Adipose tissue (tissue), 3 donors: ENCODE data around the gene SHISA7. TPM values are rescaled to one million over a fixed set of nuclear protein-coding genes. Genes with fewer than 3 reads are reported as not detected.

Source experiments
- H3K27ac ChIP-seq: one replicate; pipeline ENCODE4 v1.5.1; 2013; ENCODE audit warnings: low read depth, low read length
- WGBS, 3 donors: extraction: QIAGEN DNeasy Blood & Tissue Kit; methylation state at CpG; one replicate each; pipeline ENCODE4 v1.1.7; 2013; 5-methylcytosine and 5-hydroxymethylcytosine counted together
- polyA plus RNA-seq, 3 donors: library from polyadenylated mRNA; stranded (reverse); fragments of 200-250 nt; gene quantifications; one replicate each; pipeline ENCODE4 v1.2.3, GENCODE V29; 2013
- donor health status: healthy with polysubstance abuse.
- donor health status: Bipolar disorder and iron deficiency.
- donor health status: healthy.

Gene SHISA7
- polyA plus RNA-seq, 3 donors: 0.07 to 0.11 TPM; not detected in 1

DNA sequence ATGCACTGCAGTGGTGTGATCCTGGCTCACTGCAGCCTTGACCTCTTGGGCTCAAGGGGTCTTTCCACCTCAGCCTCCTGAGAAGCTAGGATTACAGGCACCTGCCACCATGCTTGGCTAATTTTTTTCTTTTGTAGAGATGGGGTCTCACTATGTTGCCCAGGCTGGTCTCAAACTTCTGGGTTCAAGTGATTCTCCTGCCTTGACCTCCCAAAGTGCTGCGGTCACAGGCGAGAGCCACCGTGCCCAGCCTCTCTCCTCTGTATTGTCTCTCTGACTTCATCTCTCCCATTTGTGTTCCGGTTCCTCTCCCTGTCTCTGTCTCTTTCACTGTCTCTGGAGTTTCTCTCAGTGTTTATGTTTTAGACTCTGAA is 23.1 kb upstream of the SHISA7 start:
- 88 to 96% (median 90%) methylated on average over 4 of the region's 4 CpGs for WGBS, 3 donors
- no peak overlapping the region for H3K27ac ChIP-seq

DNA sequence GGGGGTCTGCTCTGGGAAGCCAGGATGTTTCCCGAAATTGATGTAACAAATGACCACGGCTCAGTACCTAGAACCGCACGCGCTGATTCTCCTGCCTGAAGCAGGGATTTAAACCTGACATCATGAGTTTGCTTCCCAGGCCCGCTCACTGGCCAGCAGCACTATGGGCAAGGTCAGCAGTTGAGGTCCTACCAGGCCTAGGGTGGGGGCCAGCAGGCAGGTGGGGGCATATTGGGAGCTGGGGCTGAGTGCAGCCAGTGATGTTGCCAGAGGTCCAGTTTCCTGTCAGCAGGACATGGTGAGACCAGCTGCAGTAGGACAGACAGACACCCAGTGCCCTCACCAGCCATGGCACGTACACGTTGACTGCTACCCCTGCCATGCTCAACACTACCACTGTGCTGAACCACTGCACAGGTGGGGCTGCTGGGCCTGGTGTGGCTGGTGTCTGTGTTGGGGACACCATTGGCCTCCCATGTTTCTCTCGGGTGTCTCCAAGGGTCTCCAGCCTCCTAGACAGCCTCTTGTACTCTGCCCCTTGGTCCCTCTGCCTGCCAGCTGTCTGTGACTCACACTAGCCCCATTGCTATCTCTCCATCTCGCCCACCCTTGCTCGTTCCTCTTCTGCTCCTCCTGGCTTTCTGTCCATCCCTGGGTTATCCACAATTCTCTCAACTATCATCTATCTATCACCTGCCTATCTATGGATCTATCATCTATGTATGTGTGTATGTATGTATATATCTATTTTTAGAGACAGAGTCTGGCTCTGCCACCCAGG is 22.6 kb upstream of the SHISA7 start:
- no peak overlapping the region for H3K27ac ChIP-seq
- 74 to 85% (median 82%) methylated on average over 11 of the region's 11 CpGs for WGBS, 3 donors

DNA sequence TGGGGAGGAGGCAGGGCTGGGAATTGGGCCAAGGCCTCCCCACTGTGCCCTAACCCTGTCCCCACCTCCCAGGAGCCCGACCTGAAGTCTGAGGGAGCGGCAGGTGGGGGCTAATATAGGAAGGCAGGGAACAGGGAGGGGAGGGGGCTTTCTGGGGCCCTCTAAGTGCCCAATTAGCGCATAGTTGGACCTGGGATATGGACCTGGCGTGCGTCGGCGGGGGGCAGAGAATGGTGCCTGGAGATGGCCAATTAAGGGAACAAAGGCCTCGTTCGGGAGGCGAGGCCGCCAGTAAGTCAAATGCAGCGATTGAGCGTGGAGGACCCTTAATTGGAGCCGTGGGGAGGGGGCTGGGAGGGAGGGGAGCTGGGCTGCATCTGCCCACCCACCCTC is 21.6 kb upstream of the SHISA7 start, which contains the start of gene C19orf85:
C19orf85 (minus strand) TSS at position 90 of the 393 bp plus-strand sequence. CDS start 197 bp downstream, outside the sequence.
- H3K27ac ChIP-seq: no peak within 1 kb of the TSS
- WGBS, 3 donors: 61 to 79% (median 71%) methylated on average over 14 of the region's 14 CpGs

DNA sequence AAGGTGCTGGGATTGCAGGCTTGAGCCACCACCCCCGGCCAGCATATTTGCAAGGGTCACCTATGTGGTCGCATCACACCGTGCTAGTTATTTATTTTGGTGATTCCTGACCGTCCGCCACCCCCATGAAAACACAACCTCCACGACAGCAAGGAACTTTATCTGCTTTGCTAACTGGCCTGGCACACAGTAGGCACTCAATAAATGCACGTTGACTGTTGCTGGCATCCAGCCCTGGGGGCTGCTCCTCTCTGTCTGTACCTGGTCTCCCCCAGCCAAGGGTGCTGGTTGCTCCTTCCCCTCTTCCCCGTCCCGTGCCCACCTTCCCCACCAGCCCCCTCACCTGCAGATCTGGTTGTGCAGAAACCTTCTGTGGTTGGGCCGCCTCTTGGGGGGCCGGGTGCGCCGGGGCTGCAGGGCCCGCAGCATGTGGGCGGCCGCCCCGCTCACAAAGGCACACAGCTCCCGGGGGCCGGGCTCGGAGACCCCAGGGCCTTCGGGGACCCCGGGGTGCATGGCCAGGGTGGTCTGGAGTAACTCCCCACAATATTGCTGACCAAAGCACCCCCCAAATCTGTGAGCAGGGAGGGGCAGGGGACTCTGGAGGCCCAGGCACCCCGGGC is 21.1 kb upstream of the SHISA7 start:
- no peak overlapping the region for H3K27ac ChIP-seq
- WGBS, 3 donors: 70 to 78% (median 77%) methylated on average over 23 of the region's 23 CpGs

DNA sequence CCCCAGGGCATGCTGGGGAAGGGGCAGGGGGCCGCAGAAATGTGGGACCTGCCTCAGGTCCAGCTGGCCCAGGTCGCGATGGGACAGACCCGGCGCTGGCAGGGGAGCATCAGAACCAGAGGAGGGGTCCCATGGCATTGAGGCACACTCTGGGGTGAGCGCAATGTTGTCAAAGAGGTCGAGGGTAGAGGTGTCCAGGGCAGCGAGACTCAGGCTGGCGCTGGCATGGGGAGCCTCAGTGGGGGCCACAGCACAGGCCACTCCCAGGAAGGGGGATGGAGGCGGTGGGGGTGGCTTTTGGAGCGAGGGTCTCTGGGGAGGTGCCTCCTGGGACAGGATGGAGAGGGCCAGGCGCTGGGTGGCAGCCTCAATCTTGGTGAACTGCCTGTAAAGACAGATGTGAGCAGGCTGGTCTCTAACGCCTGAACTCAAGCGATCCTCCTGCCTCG is 20.5 kb upstream of the SHISA7 start:
- WGBS, 3 donors: 69 to 78% (median 75%) methylated on average over 14 to 15 of the region's 15 CpGs
- H3K27ac ChIP-seq: no peak overlapping the region

DNA sequence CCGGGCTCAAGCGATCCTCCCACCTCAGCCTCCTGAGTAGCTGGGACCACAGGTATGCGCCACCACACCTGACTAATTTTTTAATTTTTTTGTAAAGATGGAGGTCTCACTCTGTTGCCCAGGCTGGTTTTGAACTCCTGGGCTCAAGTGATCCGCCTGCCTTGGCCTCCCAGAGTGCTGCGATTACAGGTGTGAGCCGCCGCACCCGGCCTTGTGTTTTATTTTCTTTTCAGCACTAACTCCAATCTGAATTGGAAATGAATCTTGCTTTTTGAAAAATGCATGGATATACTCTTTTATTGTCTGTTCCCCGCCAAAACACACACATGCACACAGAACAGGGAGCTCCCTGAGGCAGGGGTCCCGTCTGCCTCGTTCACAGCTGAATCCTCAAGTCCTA is 19.6 kb upstream of the SHISA7 start:
- 80 to 88% (median 86%) methylated on average over 11 of the region's 11 CpGs for WGBS, 3 donors
- H3K27ac ChIP-seq: no peak overlapping the region

DNA sequence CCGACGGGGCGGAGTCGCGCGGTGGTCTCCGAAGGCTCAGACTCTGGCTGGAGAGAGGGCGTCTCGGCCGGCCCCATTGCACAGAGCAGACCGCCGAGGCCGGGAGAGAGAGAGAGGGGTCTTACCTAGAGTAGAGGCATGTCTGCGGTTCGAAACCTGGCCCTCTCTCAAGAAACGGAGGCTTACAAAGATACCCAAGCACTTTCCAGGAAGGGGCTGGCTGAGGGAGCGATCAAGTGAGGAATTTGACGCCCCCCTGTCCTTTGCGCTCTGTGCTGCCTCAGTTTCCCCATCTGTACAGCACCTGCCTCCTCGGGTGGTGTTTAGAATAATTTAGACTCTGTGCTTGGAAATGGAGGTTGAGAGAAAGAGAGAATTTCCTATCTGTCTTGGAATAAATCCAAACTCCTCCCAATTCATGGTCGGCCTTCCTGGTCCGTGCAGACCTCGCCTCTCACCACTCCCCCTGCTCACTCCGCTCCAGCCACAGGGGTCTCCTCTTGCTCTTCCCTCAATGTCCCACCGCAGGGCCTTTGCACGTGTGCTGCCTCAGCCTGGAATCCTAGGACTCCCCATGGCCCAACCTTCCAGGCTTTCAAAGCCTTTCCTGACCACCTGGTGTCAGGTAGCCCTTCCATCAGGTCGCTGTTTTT is 19.0 kb upstream of the SHISA7 start:
- no peak overlapping the region for H3K27ac ChIP-seq
- 8 to 12% (median 11%) methylated on average over 27 of the region's 27 CpGs for WGBS, 3 donors

DNA sequence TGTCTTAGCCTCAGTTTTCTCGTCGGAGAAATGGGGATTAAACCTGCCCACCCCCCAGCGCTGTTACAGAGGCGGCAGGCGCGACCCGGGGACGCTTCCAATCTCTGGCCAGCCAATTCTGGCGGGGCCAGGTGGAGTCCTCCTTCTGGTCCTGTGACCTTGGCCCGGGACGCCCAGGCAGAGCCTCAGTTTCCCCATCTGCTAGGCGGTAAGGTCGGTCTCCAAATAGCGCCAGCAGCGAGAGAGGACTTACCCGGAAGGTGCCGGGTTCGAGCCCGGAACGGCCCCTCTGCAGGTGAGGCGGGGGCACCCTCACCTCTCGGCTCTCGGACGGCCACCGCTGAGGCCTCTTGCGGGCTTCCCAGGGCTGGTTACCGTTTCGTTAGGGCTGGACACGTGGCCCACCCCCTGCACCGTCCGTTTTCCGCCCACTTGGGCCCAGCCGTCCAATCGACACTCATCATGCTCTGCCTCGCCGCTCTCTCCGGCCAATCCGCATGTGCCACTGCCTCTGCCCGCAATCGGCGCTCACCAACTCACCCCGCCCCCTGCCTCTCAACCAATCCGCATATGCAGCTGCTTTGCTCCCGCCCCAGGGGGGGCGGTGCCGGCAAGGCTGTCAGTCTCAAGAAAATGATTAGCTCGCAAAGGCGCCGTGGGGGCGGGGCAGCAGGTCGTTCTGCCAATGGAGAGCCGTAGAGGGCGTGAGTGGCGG is 18.3 kb upstream of the SHISA7 start, which contains the start of gene ISOC2:
ISOC2 (minus strand) TSS at position 384 of the 715 bp plus-strand sequence. CDS start 5,156 bp downstream, outside the sequence.
- peak within 1 kb of the TSS; percentile 62 for H3K27ac ChIP-seq
- 1% methylated on average over 54 of the region's 54 CpGs for WGBS, 3 donors

DNA sequence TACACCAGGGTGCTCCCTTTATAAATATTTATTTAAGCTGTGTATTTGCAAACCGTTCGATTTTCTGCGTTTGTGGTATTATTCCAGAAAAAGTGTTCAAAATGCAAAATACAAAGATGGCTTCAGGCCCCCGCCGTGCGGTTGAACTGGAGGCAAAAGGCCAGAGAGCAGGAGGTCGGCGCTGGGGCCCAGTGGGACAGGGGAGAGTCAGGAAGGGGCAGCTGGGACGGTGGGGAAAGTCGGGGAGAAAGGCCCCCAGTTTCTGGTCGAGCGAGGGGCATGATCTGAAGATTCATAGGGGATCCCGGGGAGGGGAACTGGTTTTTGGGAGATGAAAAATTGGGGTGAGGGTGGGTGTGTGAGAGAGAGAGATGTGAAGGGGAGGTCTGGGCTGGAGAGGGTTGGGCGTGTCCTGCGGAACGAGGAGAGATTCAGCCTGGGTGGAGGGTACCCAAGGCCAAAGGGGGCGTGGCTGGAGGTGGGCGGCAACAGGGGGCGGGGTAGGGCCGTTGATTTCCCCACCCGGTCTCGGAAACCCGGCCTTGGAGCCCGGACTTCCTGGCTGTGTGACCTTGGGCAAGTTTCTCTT is 17.7 kb upstream of the SHISA7 start:
- 4 to 16% (median 10%) methylated on average over 15 to 24 of the region's 24 CpGs for WGBS, 3 donors

DNA sequence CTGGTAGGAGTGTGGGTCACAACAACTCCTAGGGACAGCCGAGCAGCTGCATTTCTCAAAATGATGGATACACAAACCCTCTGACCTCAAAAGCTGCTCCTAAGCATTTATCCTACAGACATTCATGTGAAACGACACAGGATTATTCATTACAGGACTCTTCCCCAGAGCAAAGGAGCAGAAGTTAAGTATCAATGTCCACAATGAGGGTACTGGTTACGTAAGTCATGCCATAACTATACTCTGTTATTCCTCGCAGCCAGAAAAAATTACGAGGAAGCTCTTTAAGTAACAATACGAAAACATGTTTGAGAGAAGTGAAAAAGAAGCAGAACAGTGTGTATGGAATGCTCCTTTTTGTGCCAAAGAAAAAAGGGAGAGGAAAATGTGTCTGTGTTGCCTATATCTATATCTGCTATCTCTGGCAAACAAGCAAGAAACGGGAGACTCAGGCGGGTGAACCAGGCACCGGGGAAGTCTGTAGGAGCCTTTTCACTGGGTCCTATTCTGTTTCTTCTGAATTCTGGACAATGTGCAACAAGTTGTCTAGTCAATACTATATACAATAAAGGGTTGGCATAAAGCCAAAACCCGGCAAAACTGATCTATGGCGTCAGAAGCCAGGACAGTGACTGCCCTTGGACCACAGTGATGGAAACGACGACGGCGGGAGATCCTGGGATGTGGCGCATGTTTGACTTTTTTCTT is 17.0 kb upstream of the SHISA7 start:
- H3K27ac ChIP-seq: no peak overlapping the region
- WGBS, 3 donors: 21 to 32% (median 31%) methylated on average over 16 of the region's 16 CpGs

More for the DNA sequence above, 17.7 kb upstream of the SHISA7 start:
- peak overlapping the region; percentile 62 for H3K27ac ChIP-seq

DNA sequence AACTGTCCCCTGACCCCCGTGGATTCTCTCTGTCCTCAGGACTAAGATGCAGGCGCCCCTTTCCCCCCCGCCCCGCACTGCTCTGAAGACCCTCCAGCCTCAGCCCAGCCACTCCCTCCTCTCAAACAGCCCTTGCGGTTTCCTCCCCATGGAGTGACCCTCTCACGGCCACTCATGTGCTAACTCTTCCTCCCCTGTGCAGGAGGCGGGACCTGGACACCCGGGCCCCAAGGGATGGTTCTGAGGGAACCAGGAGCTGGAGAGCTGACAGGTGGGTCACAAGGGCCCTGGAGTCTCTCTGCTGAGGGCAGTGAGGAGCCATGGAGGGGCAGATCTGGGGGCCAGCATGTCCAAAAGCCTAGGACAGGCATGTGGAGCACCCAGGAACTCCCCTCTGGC is 16.4 kb upstream of the SHISA7 start:
- no peak overlapping the region for H3K27ac ChIP-seq
- WGBS, 3 donors: 56 to 63% (median 58%) methylated on average over 8 of the region's 8 CpGs

DNA sequence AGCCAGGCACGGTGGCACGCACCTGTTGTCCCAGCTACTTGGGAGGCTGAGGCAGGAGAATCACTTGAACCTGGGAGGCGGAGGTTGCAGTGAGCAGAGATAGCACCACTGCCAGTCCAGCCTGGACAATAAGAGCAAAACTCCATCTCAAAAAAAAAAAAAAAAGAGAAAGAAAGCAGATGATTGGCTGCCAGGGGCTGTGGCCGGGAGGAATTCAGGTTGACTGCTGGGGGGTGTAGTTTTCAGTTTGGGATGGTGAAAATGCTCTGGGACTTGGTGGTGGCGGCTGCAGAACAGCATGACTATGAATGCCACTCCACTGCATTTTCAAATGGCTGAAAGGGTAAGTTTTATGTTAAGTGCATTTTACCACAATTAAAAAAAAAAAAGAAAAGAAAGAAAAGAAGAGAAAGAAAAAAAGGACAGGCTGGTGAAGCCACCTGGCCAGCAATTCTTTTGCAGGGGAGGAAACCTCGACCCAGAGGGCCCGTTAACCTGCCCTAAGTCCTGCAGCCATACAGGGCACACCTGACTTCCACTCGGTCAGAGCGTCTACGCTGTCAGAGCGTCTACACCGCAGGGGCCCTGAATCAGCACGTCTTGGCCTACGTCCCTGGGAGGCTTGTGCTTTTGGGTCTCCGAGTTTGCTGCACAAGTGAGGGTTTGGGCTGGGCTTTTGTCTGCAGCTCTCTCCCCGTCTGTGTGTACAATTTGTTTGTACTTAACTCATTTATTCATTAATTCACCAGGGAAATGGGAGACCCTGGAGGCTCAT is 14.8 kb upstream of the SHISA7 start:
- 84 to 88% (median 87%) methylated on average over 16 of the region's 16 CpGs for WGBS, 3 donors
- no peak overlapping the region for H3K27ac ChIP-seq

DNA sequence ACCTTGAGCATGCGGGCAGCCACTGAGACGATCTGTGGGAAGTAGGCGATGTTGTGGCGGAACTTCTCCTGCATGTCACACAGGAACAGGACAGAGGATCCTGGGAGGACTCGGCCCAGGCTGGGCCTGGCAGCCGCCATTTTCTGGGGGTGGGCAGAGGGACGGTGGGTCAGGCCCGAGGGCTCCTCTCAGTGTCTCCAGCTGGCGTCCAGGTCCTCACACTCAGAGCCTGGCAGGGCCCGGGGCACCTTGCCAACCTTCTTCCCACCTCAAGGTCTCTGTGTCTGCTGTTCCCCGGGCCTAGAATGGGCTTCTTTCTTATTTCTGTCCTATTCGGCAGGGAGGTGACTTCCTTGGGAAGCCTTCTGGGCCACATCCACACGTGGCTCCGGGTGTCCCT is 13.2 kb upstream of the SHISA7 start:
- H3K27ac ChIP-seq: no peak overlapping the region
- WGBS, 3 donors: 78 to 91% (median 87%) methylated on average over 14 of the region's 14 CpGs

DNA sequence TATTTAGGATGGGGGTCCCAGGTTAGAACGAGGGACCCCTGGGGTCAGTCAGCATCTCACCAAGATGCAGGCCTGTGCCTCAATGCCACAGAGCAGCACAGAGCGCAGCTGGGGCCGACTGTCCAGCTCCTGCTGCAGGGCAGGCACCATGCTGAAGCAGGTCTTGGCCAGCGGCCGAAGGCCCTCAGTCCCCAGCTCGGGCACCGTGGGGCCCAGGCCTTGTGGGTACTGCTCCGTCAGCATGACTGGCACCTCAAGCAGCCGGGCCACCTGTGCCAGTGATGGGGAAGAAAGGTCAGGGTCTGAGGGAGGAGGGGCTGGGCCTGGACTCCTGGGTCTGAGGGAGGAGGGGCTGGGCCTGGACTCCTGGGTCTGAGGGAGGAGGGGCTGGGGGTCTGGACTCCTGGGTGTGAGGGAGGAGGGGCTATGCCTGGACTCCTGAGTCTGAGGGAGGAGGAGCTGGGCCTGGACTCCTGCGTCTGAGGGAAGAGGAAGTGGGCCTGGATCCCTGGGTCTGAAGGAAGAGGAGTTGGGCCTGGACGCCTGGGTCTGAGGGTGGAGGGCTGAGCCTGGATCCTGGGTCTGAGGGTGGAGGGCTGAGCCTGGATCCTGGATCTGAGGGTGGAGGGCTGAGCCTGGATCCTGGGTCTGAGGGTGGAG is 12.6 kb upstream of the SHISA7 start:
- no peak overlapping the region for H3K27ac ChIP-seq
- 86 to 90% (median 87%) methylated on average over 10 to 11 of the region's 11 CpGs for WGBS, 3 donors

DNA sequence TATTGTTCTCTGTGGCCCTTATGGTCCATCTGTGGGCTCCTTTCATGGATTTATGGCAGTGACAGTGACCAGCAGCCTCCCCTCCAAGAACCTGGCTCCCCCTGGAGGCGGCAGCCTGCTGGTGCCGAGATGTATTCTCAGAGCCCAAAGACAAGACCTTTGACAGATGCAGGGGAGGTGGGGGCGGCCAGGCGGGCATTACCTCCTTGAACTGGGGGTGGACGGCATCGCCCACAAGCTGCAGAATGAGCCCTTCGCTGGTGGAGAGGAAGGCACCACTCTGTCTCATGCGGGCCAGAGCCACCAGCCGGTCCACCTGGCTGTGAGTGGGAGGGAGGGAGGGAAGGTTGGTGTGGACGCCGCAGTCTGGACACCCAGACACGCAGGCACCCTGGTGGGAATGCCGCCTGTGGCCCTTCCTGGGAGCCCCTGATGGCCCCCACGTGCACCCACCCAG is 11.7 kb upstream of the SHISA7 start:
- no peak overlapping the region for H3K27ac ChIP-seq
- WGBS, 3 donors: 79 to 89% (median 83%) methylated on average over 12 to 14 of the region's 14 CpGs

DNA sequence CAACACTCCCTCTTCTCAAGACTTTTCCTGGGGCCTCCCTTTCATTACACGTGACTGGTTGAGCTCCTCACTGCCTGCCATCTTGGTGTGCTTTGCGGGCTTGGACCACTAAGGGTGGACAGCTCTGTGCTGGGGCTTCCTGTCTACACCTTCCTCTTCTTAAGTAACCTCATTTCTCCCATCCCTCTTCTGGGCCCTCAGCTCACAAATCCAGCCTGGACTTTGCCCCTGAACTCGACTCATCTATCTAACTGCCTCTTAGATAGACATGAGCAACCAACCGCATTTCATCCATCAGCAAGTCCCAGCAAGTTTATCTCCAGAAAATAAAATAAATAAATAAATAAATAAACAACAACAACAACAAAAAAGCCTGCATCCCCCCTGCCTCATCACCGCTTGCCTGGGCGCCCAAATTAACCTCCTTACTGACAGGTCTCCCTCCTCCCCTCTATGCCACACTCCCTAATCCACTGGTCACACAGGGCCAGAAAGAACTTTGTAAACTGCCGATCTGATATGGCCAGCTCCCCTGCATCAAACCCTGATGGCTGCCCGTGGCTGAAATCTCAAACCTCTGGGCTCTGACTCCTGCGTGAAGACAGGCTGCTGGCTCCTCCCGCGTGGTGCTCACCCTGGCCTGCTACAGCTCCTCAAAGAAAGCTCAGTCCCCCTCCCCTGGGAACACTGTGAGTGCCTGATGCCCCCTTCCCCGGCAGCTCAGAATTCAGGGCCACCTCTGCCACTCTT is 10.6 kb upstream of the SHISA7 start:
- WGBS, 3 donors: 90 to 92% (median 92%) methylated on average over 12 of the region's 12 CpGs
- no peak overlapping the region for H3K27ac ChIP-seq
